WTC11 (cell line): ENCODE results near the gene RASEF. TPM values are rescaled to one million over a fixed set of nuclear protein-coding genes. Genes with fewer than 3 reads are reported as not detected.

ENCODE experiments used
- ATAC-seq: fragments of 200-7000 bp; cut with Tn5 transposase; 2 replicates; pipeline ENCODE4 v1.10.0; 2021; ENCODE audit warnings: mild to moderate bottlenecking, moderate library complexity
- CTCF ChIA-PET: fragments of 300-600 bp; sonication (Branson Sonifier 250); formaldehyde crosslinking; loops from one replicate; lab custom pipeline; 2021; ENCODE audit warnings: antibody characterized with exemption; lab: Charles Lee
- POLR2A ChIA-PET: fragments of 350-600 bp; sonication (Branson Sonifier 250); formaldehyde crosslinking; loops from one replicate; lab custom pipeline; 2021; ENCODE audit warnings: antibody characterized with exemption; lab: Charles Lee
- DNase-seq: peaks from one replicate; pipeline ENCODE4 v3.0.0; 2021; ENCODE audit warnings: low spot score
- H3K27ac Mint-ChIP-seq: 2 replicates; pipeline ENCODE4 v1.8.0; 2021; ENCODE audit warnings: mixed read lengths
- H3K27me3 Mint-ChIP-seq: 2 replicates; pipeline ENCODE4 v1.8.0; 2021; ENCODE audit warnings: low read depth, mild to moderate bottlenecking, moderate library complexity, mixed read lengths
- H3K36me3 Mint-ChIP-seq: 2 replicates; pipeline ENCODE4 v1.8.0; 2021; ENCODE audit warnings: mixed read lengths
- H3K4me1 Mint-ChIP-seq: 2 replicates; pipeline ENCODE4 v1.8.0; 2022; ENCODE audit warnings: mixed read lengths
- H3K4me3 Mint-ChIP-seq: 2 replicates; pipeline ENCODE4 v1.8.0; 2021; ENCODE audit warnings: mild to moderate bottlenecking, moderate library complexity, mixed read lengths
- H3K9me3 Mint-ChIP-seq: 2 replicates; pipeline ENCODE4 v1.8.0; 2021; ENCODE audit warnings: mixed read lengths
- ATF1 ChIP-seq: sonication (generic); formaldehyde crosslinking; IDR thresholded peaks from 2 replicates; pipeline ENCODE4 v1.8.1; 2023; ENCODE audit warnings: mild to moderate bottlenecking, moderate library complexity, missing genetic modification reagents
- CBFB ChIP-seq: sonication (generic); formaldehyde crosslinking; IDR thresholded peaks from 2 replicates; pipeline ENCODE4 v1.8.1; 2022; ENCODE audit warnings: mild to moderate bottlenecking, low read depth, missing genetic modification reagents
- CREB1 ChIP-seq: sonication (generic); formaldehyde crosslinking; IDR thresholded peaks from 2 replicates; pipeline ENCODE4 v1.8.0; 2023; ENCODE audit warnings: mild to moderate bottlenecking, missing genetic modification reagents
- CREM ChIP-seq: sonication (generic); formaldehyde crosslinking; IDR thresholded peaks from 2 replicates; pipeline ENCODE4 v1.8.1; 2022; ENCODE audit warnings: mild to moderate bottlenecking, missing genetic modification reagents, moderate library complexity
- ELF4 ChIP-seq: sonication (generic); formaldehyde crosslinking; IDR thresholded peaks from 2 replicates; pipeline ENCODE4 v1.8.1; 2022; ENCODE audit warnings: low read depth, mild to moderate bottlenecking, moderate library complexity, missing genetic modification reagents
- FOXJ3 ChIP-seq: sonication (generic); formaldehyde crosslinking; IDR thresholded peaks from 2 replicates; pipeline ENCODE4 v1.9.0; 2021; ENCODE audit warnings: missing genetic modification reagents, mild to moderate bottlenecking, borderline replicate concordance
- FOXP1 ChIP-seq: sonication (generic); formaldehyde crosslinking; IDR thresholded peaks from 2 replicates; pipeline ENCODE4 v1.8.0; 2022; ENCODE audit warnings: missing genetic modification reagents, mild to moderate bottlenecking, moderate library complexity, borderline replicate concordance
- IRF2 ChIP-seq: sonication (generic); formaldehyde crosslinking; IDR thresholded peaks from 2 replicates; pipeline ENCODE4 v1.8.0; 2022; ENCODE audit warnings: low read depth, missing genetic modification reagents, borderline replicate concordance
- MXD4 ChIP-seq: fragments of 250-450 bp; sonication (Bioruptor Pico); IDR thresholded peaks from 2 replicates; pipeline ENCODE4 v1.8.0; 2021; ENCODE audit warnings: mild to moderate bottlenecking, moderate library complexity, borderline replicate concordance
- RELA ChIP-seq: sonication (generic); formaldehyde crosslinking; IDR thresholded peaks from 2 replicates; pipeline ENCODE4 v1.8.1; 2022; ENCODE audit warnings: missing genetic modification reagents, mild to moderate bottlenecking, borderline replicate concordance
- SMAD4 ChIP-seq: sonication (generic); formaldehyde crosslinking; IDR thresholded peaks from 2 replicates; pipeline ENCODE4 v1.8.0; 2022; ENCODE audit warnings: mild to moderate bottlenecking, missing genetic modification reagents
- SOX15 ChIP-seq: fragments of 250-450 bp; sonication (Bioruptor Pico); IDR thresholded peaks from 2 replicates; pipeline ENCODE4 v1.9.0; 2021; ENCODE audit warnings: mild to moderate bottlenecking
- SP1 ChIP-seq: sonication (generic); formaldehyde crosslinking; conservative IDR thresholded peaks from 2 replicates; pipeline ENCODE4 v1.8.1; 2022; ENCODE audit warnings: missing genetic modification reagents
- TP53 ChIP-seq: sonication (generic); formaldehyde crosslinking; IDR thresholded peaks from 2 replicates; pipeline ENCODE4 v1.8.1; 2023; ENCODE audit warnings: mild to moderate bottlenecking, missing genetic modification reagents
- ZNF121 ChIP-seq: sonication (generic); formaldehyde crosslinking; IDR thresholded peaks from 2 replicates; pipeline ENCODE4 v1.8.0; 2023; ENCODE audit warnings: missing genetic modification reagents
- ZNF219 ChIP-seq: sonication (generic); formaldehyde crosslinking; IDR thresholded peaks from 2 replicates; pipeline ENCODE4 v1.8.0; 2023; ENCODE audit warnings: missing genetic modification reagents, mild to moderate bottlenecking, borderline replicate concordance
- total RNA-seq: library from RNA; stranded (reverse); gene quantifications from 3 replicates; pipeline ENCODE4 v1.2.3, GENCODE V29; 2021
- TF ChIP-seq, protein P1 (sequence below): sonication (generic); formaldehyde crosslinking; IDR thresholded peaks from 2 replicates; pipeline ENCODE4 v1.8.0; 2023; ENCODE audit warnings: missing genetic modification reagents
- TF ChIP-seq, protein P2 (sequence below): sonication (generic); formaldehyde crosslinking; IDR thresholded peaks from 2 replicates; pipeline ENCODE4 v1.8.0; 2022; ENCODE audit warnings: mild to moderate bottlenecking, missing genetic modification reagents
- TF ChIP-seq, protein P3 (sequence below): sonication (generic); formaldehyde crosslinking; IDR thresholded peaks from 2 replicates; pipeline ENCODE4 v1.8.0; 2022; ENCODE audit warnings: mild to moderate bottlenecking, missing genetic modification reagents
- TF ChIP-seq, protein P4 (sequence below): sonication (generic); formaldehyde crosslinking; IDR thresholded peaks from 2 replicates; pipeline ENCODE4 v1.8.0; 2022; ENCODE audit warnings: missing genetic modification reagents
- TF ChIP-seq, protein P5 (sequence below): sonication (generic); formaldehyde crosslinking; IDR thresholded peaks from 2 replicates; pipeline ENCODE4 v1.8.1; 2022; ENCODE audit warnings: low read depth, missing genetic modification reagents, borderline replicate concordance
- TF ChIP-seq, protein P6 (sequence below): sonication (generic); formaldehyde crosslinking; IDR thresholded peaks from 2 replicates; pipeline ENCODE4 v1.8.1; 2023; ENCODE audit warnings: mild to moderate bottlenecking, missing genetic modification reagents, moderate library complexity

RASEF gene
- total RNA-seq, 1 experiment from 2014 or later, result 6.5 TPM

DNA sequence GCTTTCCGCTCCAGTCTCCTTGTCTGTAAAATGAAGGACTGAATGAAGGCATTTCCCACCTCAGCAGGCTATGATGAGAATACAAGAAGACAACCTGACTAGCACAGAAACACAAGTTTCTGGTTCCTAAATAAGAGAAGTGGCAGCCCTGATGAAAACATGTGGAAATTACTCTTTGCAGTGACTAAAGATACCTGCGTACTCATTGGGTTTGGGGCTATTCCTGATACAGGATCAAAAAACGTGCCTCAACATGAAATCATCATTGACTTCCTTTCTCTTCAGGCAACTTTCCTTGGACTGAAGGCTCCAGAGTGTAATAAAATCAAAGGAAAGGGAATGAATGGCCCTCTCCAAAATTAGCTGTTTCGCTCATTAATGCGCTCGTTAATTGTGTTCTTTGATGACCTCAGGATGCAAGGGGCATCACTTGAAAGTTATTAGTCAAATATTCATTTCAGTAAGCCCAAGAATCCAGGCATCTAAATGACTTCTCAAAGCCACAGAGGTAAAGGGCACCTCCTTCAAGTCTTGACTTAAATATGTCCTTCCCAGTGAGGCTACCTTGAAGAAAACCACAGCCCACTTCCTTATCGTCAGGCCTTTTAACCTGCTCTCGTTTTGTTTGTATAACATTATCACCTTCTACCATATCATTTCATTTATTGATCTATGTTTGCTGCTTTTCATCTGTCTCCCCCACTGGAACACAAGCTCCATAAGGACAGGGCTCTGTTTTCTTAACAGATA is 68.9 kb downstream of the RASEF start (continued):
- TF ChIP-seq, protein P1, sequence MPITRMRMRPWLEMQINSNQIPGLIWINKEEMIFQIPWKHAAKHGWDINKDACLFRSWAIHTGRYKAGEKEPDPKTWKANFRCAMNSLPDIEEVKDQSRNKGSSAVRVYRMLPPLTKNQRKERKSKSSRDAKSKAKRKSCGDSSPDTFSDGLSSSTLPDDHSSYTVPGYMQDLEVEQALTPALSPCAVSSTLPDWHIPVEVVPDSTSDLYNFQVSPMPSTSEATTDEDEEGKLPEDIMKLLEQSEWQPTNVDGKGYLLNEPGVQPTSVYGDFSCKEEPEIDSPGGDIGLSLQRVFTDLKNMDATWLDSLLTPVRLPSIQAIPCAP (CRISPR knock-in tag), result no peak
- TF ChIP-seq FOXJ3 (CRISPR knock-in tag), result no peak
- TF ChIP-seq, all 79 proteins: peak for 0

DNA sequence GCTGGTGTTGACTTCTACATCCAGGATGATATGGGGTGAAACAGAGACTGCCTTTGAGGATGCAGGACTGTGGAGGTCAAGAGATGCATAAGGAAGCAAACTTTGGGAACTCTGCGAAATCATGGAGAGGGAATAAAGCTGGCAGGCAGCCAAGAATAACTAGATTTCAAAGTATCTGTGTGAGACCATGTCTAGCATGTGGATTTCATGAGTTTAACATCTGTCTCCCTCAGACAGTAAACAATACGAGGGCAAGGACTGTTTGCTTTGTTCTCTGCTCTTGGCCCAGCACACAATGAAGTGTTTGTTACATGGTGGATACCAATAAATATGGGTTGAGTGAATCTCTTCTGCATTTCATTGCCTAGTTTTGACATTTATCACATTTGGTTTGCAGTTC is 71.3 kb downstream of the RASEF start:
- POLR2A ChIA-PET, result no interaction called here
- DNase-seq (no peak), ATAC-seq (no peak)
- Mint-ChIP-seq H3K27me3 (no peaks in the 10 kb centered on the region), H3K4me3 (no peak overlapping the region), H3K36me3 (peaks cover 3% of the 10 kb centered on the region; the same call in 1 of the 2 replicates), H3K9me3 (no peaks in the 10 kb centered on the region)
- CTCF ChIA-PET, result no interaction called here
- TF ChIP-seq, protein P2, sequence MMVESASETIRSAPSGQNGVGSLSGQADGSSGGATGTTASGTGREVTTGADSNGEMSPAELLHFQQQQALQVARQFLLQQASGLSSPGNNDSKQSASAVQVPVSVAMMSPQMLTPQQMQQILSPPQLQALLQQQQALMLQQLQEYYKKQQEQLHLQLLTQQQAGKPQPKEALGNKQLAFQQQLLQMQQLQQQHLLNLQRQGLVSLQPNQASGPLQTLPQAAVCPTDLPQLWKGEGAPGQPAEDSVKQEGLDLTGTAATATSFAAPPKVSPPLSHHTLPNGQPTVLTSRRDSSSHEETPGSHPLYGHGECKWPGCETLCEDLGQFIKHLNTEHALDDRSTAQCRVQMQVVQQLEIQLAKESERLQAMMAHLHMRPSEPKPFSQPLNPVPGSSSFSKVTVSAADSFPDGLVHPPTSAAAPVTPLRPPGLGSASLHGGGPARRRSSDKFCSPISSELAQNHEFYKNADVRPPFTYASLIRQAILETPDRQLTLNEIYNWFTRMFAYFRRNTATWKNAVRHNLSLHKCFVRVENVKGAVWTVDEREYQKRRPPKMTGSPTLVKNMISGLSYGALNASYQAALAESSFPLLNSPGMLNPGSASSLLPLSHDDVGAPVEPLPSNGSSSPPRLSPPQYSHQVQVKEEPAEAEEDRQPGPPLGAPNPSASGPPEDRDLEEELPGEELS, result no peak
- TF ChIP-seq SMAD4 (CRISPR knock-in tag) (no peak), IRF2 (CRISPR knock-in tag) (no peak), SOX15 (CRISPR knock-in tag) (no peak)
- TF ChIP-seq, protein P3, sequence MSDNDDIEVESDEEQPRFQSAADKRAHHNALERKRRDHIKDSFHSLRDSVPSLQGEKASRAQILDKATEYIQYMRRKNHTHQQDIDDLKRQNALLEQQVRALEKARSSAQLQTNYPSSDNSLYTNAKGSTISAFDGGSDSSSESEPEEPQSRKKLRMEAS (CRISPR knock-in tag), result no peak
- TF ChIP-seq, protein P4, sequence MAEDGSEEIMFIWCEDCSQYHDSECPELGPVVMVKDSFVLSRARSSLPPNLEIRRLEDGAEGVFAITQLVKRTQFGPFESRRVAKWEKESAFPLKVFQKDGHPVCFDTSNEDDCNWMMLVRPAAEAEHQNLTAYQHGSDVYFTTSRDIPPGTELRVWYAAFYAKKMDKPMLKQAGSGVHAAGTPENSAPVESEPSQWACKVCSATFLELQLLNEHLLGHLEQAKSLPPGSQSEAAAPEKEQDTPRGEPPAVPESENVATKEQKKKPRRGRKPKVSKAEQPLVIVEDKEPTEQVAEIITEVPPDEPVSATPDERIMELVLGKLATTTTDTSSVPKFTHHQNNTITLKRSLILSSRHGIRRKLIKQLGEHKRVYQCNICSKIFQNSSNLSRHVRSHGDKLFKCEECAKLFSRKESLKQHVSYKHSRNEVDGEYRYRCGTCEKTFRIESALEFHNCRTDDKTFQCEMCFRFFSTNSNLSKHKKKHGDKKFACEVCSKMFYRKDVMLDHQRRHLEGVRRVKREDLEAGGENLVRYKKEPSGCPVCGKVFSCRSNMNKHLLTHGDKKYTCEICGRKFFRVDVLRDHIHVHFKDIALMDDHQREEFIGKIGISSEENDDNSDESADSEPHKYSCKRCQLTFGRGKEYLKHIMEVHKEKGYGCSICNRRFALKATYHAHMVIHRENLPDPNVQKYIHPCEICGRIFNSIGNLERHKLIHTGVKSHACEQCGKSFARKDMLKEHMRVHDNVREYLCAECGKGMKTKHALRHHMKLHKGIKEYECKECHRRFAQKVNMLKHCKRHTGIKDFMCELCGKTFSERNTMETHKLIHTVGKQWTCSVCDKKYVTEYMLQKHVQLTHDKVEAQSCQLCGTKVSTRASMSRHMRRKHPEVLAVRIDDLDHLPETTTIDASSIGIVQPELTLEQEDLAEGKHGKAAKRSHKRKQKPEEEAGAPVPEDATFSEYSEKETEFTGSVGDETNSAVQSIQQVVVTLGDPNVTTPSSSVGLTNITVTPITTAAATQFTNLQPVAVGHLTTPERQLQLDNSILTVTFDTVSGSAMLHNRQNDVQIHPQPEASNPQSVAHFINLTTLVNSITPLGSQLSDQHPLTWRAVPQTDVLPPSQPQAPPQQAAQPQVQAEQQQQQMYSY (CRISPR knock-in tag), result no peak
- TF ChIP-seq, all 79 proteins: peak for 0
- Mint-ChIP-seq H3K27ac (no peak overlapping the region), H3K4me1 (peaks cover 7% of the 10 kb centered on the region; the same call in 1 of the 2 replicates)

DNA sequence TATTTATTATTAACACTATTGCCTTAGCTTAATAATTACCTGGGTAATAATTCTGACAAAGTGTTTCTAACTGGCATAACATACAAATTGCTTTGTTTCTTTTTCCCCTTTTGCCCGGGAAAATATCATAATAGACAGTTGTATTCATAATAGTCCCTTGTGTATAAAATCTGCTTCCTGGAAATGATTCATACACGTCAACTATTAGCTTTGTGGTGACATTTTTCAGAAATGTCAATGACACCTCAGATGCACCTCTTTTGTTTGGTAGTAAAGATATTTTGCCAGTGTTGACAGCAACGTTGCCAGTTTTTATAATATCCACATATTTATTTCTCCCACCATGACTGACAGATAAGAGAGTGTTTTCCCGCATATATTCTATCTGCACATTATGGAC is 73.0 kb downstream of the RASEF start:
- CTCF ChIA-PET, result no interaction called here
- ATAC-seq (no peak), DNase-seq (no peak)
- no peak overlapping the region for H3K4me3 Mint-ChIP-seq
- POLR2A ChIA-PET, result no interaction called here
- peaks cover 5% of the 10 kb centered on the region; the same call in 1 of the 2 replicates for H3K36me3 Mint-ChIP-seq
- no peaks in the 10 kb centered on the region for H3K27me3 Mint-ChIP-seq
- H3K4me1 Mint-ChIP-seq, result peaks cover 7% of the 10 kb centered on the region; the same call in 1 of the 2 replicates
- H3K9me3 Mint-ChIP-seq, result no peaks in the 10 kb centered on the region
- no peak for TF ChIP-seq ZNF121 (CRISPR knock-in tag)
- no peak for TF ChIP-seq ATF1 (CRISPR knock-in tag)
- TF ChIP-seq, protein P5, sequence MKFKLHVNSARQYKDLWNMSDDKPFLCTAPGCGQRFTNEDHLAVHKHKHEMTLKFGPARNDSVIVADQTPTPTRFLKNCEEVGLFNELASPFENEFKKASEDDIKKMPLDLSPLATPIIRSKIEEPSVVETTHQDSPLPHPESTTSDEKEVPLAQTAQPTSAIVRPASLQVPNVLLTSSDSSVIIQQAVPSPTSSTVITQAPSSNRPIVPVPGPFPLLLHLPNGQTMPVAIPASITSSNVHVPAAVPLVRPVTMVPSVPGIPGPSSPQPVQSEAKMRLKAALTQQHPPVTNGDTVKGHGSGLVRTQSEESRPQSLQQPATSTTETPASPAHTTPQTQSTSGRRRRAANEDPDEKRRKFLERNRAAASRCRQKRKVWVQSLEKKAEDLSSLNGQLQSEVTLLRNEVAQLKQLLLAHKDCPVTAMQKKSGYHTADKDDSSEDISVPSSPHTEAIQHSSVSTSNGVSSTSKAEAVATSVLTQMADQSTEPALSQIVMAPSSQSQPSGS (CRISPR knock-in tag), result no peak
- no peak for TF ChIP-seq CBFB (CRISPR knock-in tag)
- no peak for TF ChIP-seq CREB1
- no peak for TF ChIP-seq TP53 (CRISPR knock-in tag)
- TF ChIP-seq MXD4 (CRISPR knock-in tag), result no peak
- TF ChIP-seq SP1, result no peak
- no peak for TF ChIP-seq CREM (CRISPR knock-in tag)
- no peak for TF ChIP-seq FOXP1 (CRISPR knock-in tag)
- no peak for TF ChIP-seq ZNF219 (CRISPR knock-in tag)
- TF ChIP-seq RELA (CRISPR knock-in tag), result no peak
- TF ChIP-seq, protein P6, sequence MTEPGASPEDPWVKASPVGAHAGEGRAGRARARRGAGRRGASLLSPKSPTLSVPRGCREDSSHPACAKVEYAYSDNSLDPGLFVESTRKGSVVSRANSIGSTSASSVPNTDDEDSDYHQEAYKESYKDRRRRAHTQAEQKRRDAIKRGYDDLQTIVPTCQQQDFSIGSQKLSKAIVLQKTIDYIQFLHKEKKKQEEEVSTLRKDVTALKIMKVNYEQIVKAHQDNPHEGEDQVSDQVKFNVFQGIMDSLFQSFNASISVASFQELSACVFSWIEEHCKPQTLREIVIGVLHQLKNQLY (CRISPR knock-in tag), result no peak
- TF ChIP-seq ELF4, result no peak
- H3K27ac Mint-ChIP-seq, result no peak overlapping the region
